Mesendoderm (in vitro differentiated cells): Measurements from ENCODE around the gene ZP1.

Experiments used
- DNase-seq: peaks from one replicate; pipeline ENCODE4 v3.0.0; 2013
- H2AK5ac ChIP-seq: 2 replicates; pipeline ENCODE4 v1.6.1; 2013; ENCODE audit warnings: low read length, inconsistent platforms
- H2BK120ac ChIP-seq: 2 replicates; pipeline ENCODE4 v1.6.1; 2013; ENCODE audit warnings: low read depth, mild to moderate bottlenecking, low read length, moderate library complexity, mixed read lengths
- H2BK15ac ChIP-seq: replicated peaks from 2 replicates; pipeline ENCODE4 v1.6.1; 2013; ENCODE audit warnings: low read depth, mild to moderate bottlenecking, moderate library complexity
- H2BK5ac ChIP-seq: 2 replicates; pipeline ENCODE4 v1.6.1; 2013; ENCODE audit warnings: low read length, inconsistent platforms
- H3K18ac ChIP-seq: 2 replicates; pipeline ENCODE4 v1.6.1; 2013; ENCODE audit warnings: mild to moderate bottlenecking, low read length, mixed read lengths
- H3K23ac ChIP-seq: one replicate; pipeline ENCODE4 v1.6.1; 2013; ENCODE audit warnings: low read length
- H3K27ac ChIP-seq: 2 replicates; pipeline ENCODE4 v1.5.1; 2013; ENCODE audit warnings: low read depth, mild to moderate bottlenecking, inconsistent platforms, low read length, moderate library complexity
- H3K27me3 ChIP-seq: 2 replicates; pipeline ENCODE4 v1.6.1; 2013; ENCODE audit warnings: low read length, control low read depth, mild to moderate bottlenecking, inconsistent platforms; ENCODE audit not compliant: insufficient read depth, poor library complexity
- H3K36me3 ChIP-seq: 2 replicates; pipeline ENCODE4 v1.6.1; 2013; ENCODE audit warnings: low read length, inconsistent platforms; ENCODE audit not compliant: control insufficient read depth, insufficient read depth
- H3K4ac ChIP-seq: one replicate; pipeline ENCODE4 v1.6.1; 2013; ENCODE audit warnings: low read depth, mild to moderate bottlenecking, low read length, moderate library complexity
- H3K4me1 ChIP-seq: 2 replicates; pipeline ENCODE4 v1.6.1; 2013; ENCODE audit warnings: low read depth, low read length, inconsistent platforms; ENCODE audit not compliant: control insufficient read depth
- H3K4me2 ChIP-seq: 2 replicates; pipeline ENCODE4 v1.6.1; 2013; ENCODE audit warnings: low read length
- H3K4me3 ChIP-seq: 2 replicates; pipeline ENCODE4 v1.5.1; 2013; ENCODE audit warnings: mild to moderate bottlenecking, low read length
- H3K56ac ChIP-seq: one replicate; pipeline ENCODE4 v1.6.1; 2013; ENCODE audit warnings: low read length
- H3K79me1 ChIP-seq: 2 replicates; pipeline ENCODE4 v1.6.1; 2013; ENCODE audit warnings: low read length, inconsistent platforms
- H3K79me2 ChIP-seq: 2 replicates; pipeline ENCODE4 v1.6.1; 2013; ENCODE audit warnings: mild to moderate bottlenecking, low read length; ENCODE audit not compliant: control insufficient read depth, insufficient read depth
- H3K9ac ChIP-seq: 2 replicates; pipeline ENCODE4 v1.6.1; 2013; ENCODE audit warnings: low read length, inconsistent platforms
- H4K5ac ChIP-seq: one replicate; pipeline ENCODE4 v1.6.1; 2013; ENCODE audit warnings: low read length
- H4K8ac ChIP-seq: one replicate; pipeline ENCODE4 v1.6.1; 2013; ENCODE audit warnings: low read depth, mild to moderate bottlenecking, control low read depth, low read length, moderate library complexity
- WGBS: extraction: QIAGEN DNeasy Blood & Tissue Kit; methylation state at CpG from one replicate; pipeline ENCODE4 v1.1.7; 2013; ENCODE audit warnings: low lambda C conversion rate, missing lambda C conversion rate; ENCODE audit not compliant: insufficient coverage; ENCODE audit errors: extremely low coverage; 5-methylcytosine and 5-hydroxymethylcytosine counted together

The ZP1 gene

DNA sequence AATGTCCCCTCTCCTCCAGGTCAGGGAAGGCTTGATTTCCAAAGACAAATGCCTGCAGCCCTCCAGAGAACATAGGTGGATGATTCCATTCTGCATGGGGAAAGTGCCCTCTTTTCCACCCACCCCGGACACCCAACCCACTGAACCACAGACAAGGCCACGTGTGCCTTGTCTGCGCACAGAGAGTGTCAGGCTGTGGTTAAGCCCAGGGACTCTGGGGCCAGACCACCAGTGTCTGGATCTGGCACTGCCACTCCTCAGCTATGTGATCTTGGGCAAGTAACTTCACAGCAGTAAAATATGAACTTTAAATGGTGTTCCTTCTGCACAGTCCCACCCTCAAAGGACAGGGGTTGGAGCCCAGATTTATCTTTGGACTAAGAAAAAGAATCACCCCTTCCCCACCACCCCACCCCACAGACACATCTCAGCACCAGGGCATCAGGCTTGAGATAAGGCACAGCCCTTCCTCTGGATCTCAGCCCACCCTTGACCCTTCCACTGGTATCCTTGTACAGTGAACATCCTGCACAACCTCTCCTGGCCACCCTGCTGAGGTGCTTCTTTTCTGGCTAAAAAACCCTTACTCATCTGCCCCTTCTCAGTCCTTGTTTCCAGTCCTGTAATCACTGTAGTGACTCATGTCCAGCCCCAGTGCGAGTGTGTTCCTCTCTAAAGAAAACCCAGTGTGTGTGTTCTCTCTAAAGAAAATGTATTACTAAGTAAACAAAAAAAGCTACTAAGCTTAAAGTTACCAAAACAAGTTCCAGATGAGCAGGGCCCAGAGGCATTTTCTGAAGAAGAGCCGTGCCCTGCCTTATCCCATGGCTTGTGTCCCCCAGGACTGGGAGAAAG is 9.7 kb upstream of the ZP1 start:
- Histone ChIP-seq H3K36me3 (no peaks in the 10 kb centered on the region), H4K5ac (no peak overlapping the region), H3K56ac (no peak overlapping the region), H3K79me2 (no peaks in the 10 kb centered on the region), H3K79me1 (no peaks in the 10 kb centered on the region), H3K4me2 (no peak overlapping the region), H3K4ac (no peak overlapping the region), H3K9ac (no peak overlapping the region), H2BK120ac (no peak overlapping the region), H2AK5ac (no peak overlapping the region), H3K4me3 (no peak overlapping the region), H2BK5ac (no peak overlapping the region), H3K4me1 (no peaks in the 10 kb centered on the region), H3K27me3 (no peaks in the 10 kb centered on the region), H2BK15ac (no peak overlapping the region), H3K23ac (no peak overlapping the region), H3K18ac (no peak overlapping the region), H3K27ac (no peak overlapping the region), H4K8ac (no peak overlapping the region)
- WGBS = no CpG with 5 or more reads among the region's 5 CpGs
- no peak for DNase-seq

DNA sequence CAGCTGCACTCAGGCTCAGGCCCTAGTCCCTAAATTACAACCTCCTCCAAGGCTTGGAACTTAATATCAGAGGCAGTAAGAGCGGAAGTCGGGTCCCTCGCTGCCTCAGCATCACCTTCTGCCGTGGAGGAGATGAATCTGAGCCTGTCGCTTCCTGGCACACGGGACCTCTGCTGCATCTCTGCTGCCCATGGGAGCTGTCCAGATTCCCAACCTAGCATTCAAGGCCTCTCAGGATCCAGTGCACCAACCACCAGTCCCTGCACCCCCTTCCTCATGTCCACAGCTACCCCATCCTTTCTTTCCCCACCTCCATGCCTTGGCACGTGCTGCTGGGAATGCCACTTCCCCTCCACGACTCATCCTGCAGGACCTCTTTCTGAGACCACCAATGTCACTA is 9.1 kb upstream of the ZP1 start:
- Histone ChIP-seq H3K9ac (no peak overlapping the region), H3K4me1 (no peaks in the 10 kb centered on the region), H3K27me3 (no peaks in the 10 kb centered on the region), H3K79me2 (no peaks in the 10 kb centered on the region), H3K23ac (no peak overlapping the region), H3K4me3 (no peak overlapping the region), H2BK5ac (no peak overlapping the region), H2AK5ac (no peak overlapping the region), H4K8ac (no peak overlapping the region), H3K18ac (no peak overlapping the region), H3K4me2 (no peak overlapping the region), H3K36me3 (no peaks in the 10 kb centered on the region), H3K79me1 (no peaks in the 10 kb centered on the region), H3K27ac (no peak overlapping the region), H3K4ac (no peak overlapping the region), H3K56ac (no peak overlapping the region), H2BK15ac (no peak overlapping the region), H4K5ac (no peak overlapping the region), H2BK120ac (no peak overlapping the region)
- WGBS = no CpG with 5 or more reads among the region's 8 CpGs
- no peak for DNase-seq

DNA sequence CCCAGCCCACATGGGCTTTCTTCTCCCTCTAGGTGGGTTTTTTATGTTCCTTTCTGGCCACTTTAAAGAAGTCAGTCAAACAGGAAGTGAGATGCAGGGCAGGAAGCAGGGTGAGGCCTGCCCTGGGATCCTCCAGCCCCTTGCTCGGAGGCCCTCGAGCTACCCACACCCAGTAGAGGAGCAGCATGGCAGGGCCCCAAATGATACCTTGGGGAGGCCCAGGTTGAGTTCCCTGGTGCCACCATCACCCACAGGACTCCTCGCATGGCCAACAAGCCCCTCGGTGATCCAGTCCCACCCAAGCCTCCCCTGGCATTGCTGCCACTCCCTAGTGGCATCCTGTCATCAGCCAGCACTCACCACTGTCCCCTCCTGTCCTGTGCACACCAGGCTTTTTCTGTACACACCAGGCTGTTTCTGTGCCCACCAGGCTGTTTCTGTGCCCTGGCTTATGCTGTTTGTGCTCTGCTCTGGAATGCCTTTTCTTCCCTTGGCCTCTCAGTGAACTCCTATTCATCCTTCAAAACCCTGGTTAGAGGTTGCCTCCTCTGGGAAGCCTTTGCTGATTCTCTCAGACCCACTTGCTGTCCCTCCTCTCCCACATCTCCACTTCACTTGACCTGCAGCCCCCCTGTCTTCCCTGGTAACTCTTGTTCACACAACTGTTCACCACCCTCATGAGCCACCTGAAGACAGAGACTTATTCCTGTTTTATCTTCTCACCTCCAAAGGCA is 8.4 kb upstream of the ZP1 start:
- no peak overlapping the region for H2BK5ac ChIP-seq
- no peaks in the 10 kb centered on the region for H3K4me1 ChIP-seq
- H3K36me3 ChIP-seq = no peaks in the 10 kb centered on the region
- H4K5ac ChIP-seq = no peak overlapping the region
- H2AK5ac ChIP-seq = no peak overlapping the region
- no peaks in the 10 kb centered on the region for H3K27me3 ChIP-seq
- H3K4me3 ChIP-seq = no peak overlapping the region
- H3K79me2 ChIP-seq = no peaks in the 10 kb centered on the region
- no peak overlapping the region for H2BK120ac ChIP-seq
- H3K56ac ChIP-seq = no peak overlapping the region
- no peaks in the 10 kb centered on the region for H3K79me1 ChIP-seq
- no CpG with 5 or more reads among the region's 4 CpGs for WGBS
- no peak for DNase-seq
- no peak overlapping the region for H3K27ac ChIP-seq
- no peak overlapping the region for H3K9ac ChIP-seq
- no peak overlapping the region for H3K18ac ChIP-seq
- no peak overlapping the region for H3K4ac ChIP-seq
- no peak overlapping the region for H3K23ac ChIP-seq
- no peak overlapping the region for H2BK15ac ChIP-seq
- H4K8ac ChIP-seq = no peak overlapping the region
- no peak overlapping the region for H3K4me2 ChIP-seq

DNA sequence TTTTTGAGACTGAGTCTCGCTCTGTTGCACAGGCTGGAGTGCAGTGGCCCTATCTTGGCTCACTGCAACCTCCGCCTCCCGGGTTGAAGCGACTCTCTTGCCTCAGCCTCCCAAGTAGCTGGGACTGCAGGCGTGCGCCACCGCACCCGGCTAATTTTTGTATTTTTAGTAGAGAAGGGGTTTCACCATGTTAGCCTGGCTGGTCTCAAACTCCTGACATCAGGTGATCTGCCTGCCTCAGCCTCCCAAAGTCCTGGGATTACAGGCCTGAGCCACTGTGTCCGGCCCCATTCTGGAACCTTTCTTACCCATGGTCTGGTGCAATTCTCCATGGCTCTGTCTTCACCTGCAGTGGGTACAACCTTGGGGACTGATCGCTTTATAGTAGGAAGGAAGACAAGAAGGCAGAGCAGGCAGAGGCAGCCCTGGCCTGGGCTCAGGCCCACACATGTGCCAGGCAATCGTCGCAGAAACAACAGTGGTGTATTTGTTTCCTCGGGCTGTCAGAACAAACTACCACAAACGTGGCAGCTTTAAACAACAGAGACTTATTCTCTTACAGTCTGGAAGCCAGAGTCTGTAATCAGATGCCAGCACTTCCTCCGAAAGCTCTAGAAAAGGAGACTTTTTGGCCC is 7.6 kb upstream of the ZP1 start:
- Histone ChIP-seq H2AK5ac (no peak overlapping the region), H3K18ac (no peak overlapping the region), H3K79me2 (no peaks in the 10 kb centered on the region), H2BK120ac (no peak overlapping the region), H3K56ac (no peak overlapping the region), H3K4me1 (no peaks in the 10 kb centered on the region), H3K36me3 (no peaks in the 10 kb centered on the region), H3K4ac (no peak overlapping the region), H3K27me3 (no peaks in the 10 kb centered on the region), H2BK15ac (no peak overlapping the region), H3K4me2 (no peak overlapping the region), H3K4me3 (no peak overlapping the region), H3K23ac (no peak overlapping the region), H3K27ac (no peak overlapping the region), H3K79me1 (no peaks in the 10 kb centered on the region), H3K9ac (no peak overlapping the region), H2BK5ac (no peak overlapping the region), H4K8ac (no peak overlapping the region), H4K5ac (no peak overlapping the region)
- DNase-seq = no peak
- WGBS = no CpG with 5 or more reads among the region's 15 CpGs

DNA sequence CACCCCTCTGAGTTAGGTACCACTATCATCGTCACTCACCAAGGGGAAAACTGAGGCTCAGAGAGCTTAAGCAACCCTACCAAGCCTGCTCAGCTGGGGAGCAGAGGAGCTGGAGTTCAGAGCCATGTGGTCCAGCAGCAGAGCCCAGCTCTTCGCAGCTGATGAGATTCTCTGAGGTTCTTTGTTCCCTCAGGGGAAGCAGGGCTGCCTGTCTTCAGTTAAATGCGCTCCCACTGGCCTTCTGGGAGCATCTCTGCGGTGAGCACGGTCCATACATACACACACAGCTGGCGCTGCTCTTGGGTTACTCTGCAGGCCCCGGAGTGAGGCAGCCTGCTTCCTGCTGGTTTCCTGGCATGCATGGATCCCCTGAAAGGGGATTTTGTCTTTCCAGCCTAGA is 6.4 kb upstream of the ZP1 start:
- Histone ChIP-seq H3K27ac (no peak overlapping the region), H3K36me3 (no peaks in the 10 kb centered on the region), H2BK15ac (no peak overlapping the region), H2BK120ac (no peak overlapping the region), H3K27me3 (no peaks in the 10 kb centered on the region), H3K9ac (no peak overlapping the region), H3K4me1 (no peaks in the 10 kb centered on the region), H2BK5ac (no peak overlapping the region), H3K79me1 (no peaks in the 10 kb centered on the region), H3K23ac (no peak overlapping the region), H3K4ac (no peak overlapping the region), H4K8ac (no peak overlapping the region), H3K79me2 (no peaks in the 10 kb centered on the region), H3K18ac (no peak overlapping the region), H4K5ac (no peak overlapping the region), H2AK5ac (no peak overlapping the region), H3K4me2 (no peak overlapping the region), H3K56ac (no peak overlapping the region), H3K4me3 (no peak overlapping the region)
- no peak for DNase-seq
- WGBS = no CpG with 5 or more reads among the region's 7 CpGs
